H1 (cell line): Measurements from ENCODE around the gene UROS. TPM values are rescaled to one million over a fixed set of nuclear protein-coding genes. Genes with fewer than 3 reads are reported as not detected.

Experiments
- CTCF ChIA-PET: fragments of 300-600 bp; sonication (Branson Sonifier 250); formaldehyde crosslinking; loops from one replicate; lab custom pipeline; 2021; ENCODE audit not compliant: partially characterized antibody; lab: Charles Lee
- POLR2A ChIA-PET: fragments of 300-600 bp; sonication (Branson Sonifier 250); formaldehyde crosslinking; loops from one replicate; lab custom pipeline; 2021; ENCODE audit warnings: inconsistent platforms; ENCODE audit not compliant: partially characterized antibody; lab: Charles Lee
- DNase-seq, 2 experiments: peaks; one replicate each; pipeline versions ENCODE4 v3.0.0 to v3.0.0-alpha.2; 2010 to 2022; ENCODE audit warnings: low spot score in 2 of 2, low read depth in 1 of 2, mixed read lengths in 1 of 2
- FAIRE-seq: peaks from 2 replicates; lab custom pipeline; 2011; peaks lifted over from hg19 to GRCh38; lab: Jason Lieb, UNC
- H2AFZ ChIP-seq: 2 replicates; pipeline ENCODE4 v1.8.1; 2012; ENCODE audit warnings: low read length, inconsistent platforms
- H2AK5ac ChIP-seq: 2 replicates; pipeline ENCODE4 v1.6.1; 2013; ENCODE audit warnings: low read depth, low read length
- H2BK120ac ChIP-seq: replicated peaks from 2 replicates; pipeline ENCODE3; 2013; ENCODE audit warnings: low read depth, low read length, inconsistent platforms
- H2BK12ac ChIP-seq: 2 replicates; pipeline ENCODE4 v1.6.1; 2013; ENCODE audit warnings: low read depth, low read length
- H2BK15ac ChIP-seq: 2 replicates; pipeline ENCODE4 v1.6.1; 2013; ENCODE audit warnings: low read length
- H2BK20ac ChIP-seq: 2 replicates; pipeline ENCODE4 v1.6.1; 2013; ENCODE audit warnings: low read length
- H2BK5ac ChIP-seq: 2 replicates; pipeline ENCODE4 v1.6.1; 2013; ENCODE audit warnings: low read depth, low read length
- H3K14ac ChIP-seq: 2 replicates; pipeline ENCODE4 v1.6.1; 2013; ENCODE audit warnings: inconsistent platforms; ENCODE audit not compliant: insufficient read length
- H3K18ac ChIP-seq: 2 replicates; pipeline ENCODE4 v1.6.1; 2013; ENCODE audit warnings: low read length; ENCODE audit errors: extremely low read depth
- H3K23ac ChIP-seq: 2 replicates; pipeline ENCODE4 v1.6.1; 2013; ENCODE audit warnings: inconsistent platforms; ENCODE audit not compliant: insufficient read length
- H3K23me2 ChIP-seq: 2 replicates; pipeline ENCODE4 v1.6.1; 2013; ENCODE audit warnings: low read depth, low read length
- H3K27ac ChIP-seq: 2 replicates; pipeline ENCODE4 v1.6.1; 2011; ENCODE audit warnings: low read depth, low read length, inconsistent platforms
- H3K27me3 ChIP-seq, 4 experiments: replicated peaks in 1 of 4; 1 replicate in 1 of 4; 2 replicates in 3 of 4; pipeline versions ENCODE4 v1.6.1 to v1.8.1; 2011 to 2013; ENCODE audit warnings: low read length in 3 of 4, mild to moderate bottlenecking in 3 of 4, inconsistent platforms in 2 of 4, mixed read lengths in 2 of 4, moderate library complexity in 1 of 4; ENCODE audit not compliant: control insufficient read depth in 3 of 4, insufficient read depth in 3 of 4; ENCODE audit errors: extremely low read depth in 1 of 4
- H3K36me3 ChIP-seq, 4 experiments: 2 replicates each; pipeline versions ENCODE4 v1.6.1 to v1.8.1; 2011 to 2013; ENCODE audit warnings: mild to moderate bottlenecking in 4 of 4, low read length in 3 of 4, moderate library complexity in 2 of 4, control low read depth in 1 of 4, inconsistent platforms in 1 of 4; ENCODE audit not compliant: insufficient read depth in 4 of 4, control insufficient read depth in 2 of 4
- H3K4ac ChIP-seq: replicated peaks from 2 replicates; pipeline ENCODE3; 2013; ENCODE audit warnings: low read length, low read depth, mixed read lengths, inconsistent platforms; ENCODE audit not compliant: insufficient read length
- H3K4me1 ChIP-seq, 4 experiments: replicated peaks in 1 of 4; 1 replicate in 1 of 4; 2 replicates in 3 of 4; pipeline versions ENCODE4 v1.6.1 to v1.8.1; 2011 to 2013; ENCODE audit warnings: low read length in 3 of 4, inconsistent platforms in 2 of 4, mixed read lengths in 1 of 4; ENCODE audit not compliant: insufficient read depth in 4 of 4, control insufficient read depth in 3 of 4
- H3K4me2 ChIP-seq, 2 experiments: 2 replicates each; pipeline versions ENCODE4 v1.6.1 to v1.8.1; 2011 to 2013; ENCODE audit warnings: low read depth in 2 of 2, low read length in 2 of 2, control low read depth in 1 of 2, inconsistent platforms in 1 of 2, mild to moderate bottlenecking in 1 of 2; ENCODE audit not compliant: insufficient read depth in 1 of 2
- H3K4me3 ChIP-seq, 4 experiments: fragments of 200-600, 300-600 bp in 1 of 4; sonication (generic), shearing (Covaris generic), sonication (Bioruptor Twin) in 1 of 4; 2 replicates each; pipeline versions ENCODE4 v1.5.1 to v1.8.1; 2011 to 2016; ENCODE audit warnings: low read length in 4 of 4, low read depth in 3 of 4, control low read depth in 2 of 4, inconsistent platforms in 2 of 4, mild to moderate bottlenecking in 2 of 4, mixed read lengths in 1 of 4, moderate library complexity in 1 of 4; ENCODE audit not compliant: insufficient read depth in 2 of 4; ENCODE audit errors: extremely low read depth in 1 of 4
- H3K56ac ChIP-seq: replicated peaks from 2 replicates; pipeline ENCODE3; 2013; ENCODE audit warnings: low read depth, mild to moderate bottlenecking, mixed read lengths, low read length, inconsistent platforms; ENCODE audit not compliant: insufficient read length
- H3K79me1 ChIP-seq: 2 replicates; pipeline ENCODE4 v1.6.1; 2013; ENCODE audit warnings: low read depth, low read length, control low read depth
- H3K79me2 ChIP-seq, 2 experiments: 2 replicates each; pipeline versions ENCODE4 v1.6.1 to v1.8.1; 2012 to 2013; ENCODE audit warnings: low read length in 2 of 2, mild to moderate bottlenecking in 2 of 2, inconsistent platforms in 1 of 2; ENCODE audit not compliant: insufficient read depth in 2 of 2, control insufficient read depth in 1 of 2
- H3K9ac ChIP-seq, 4 experiments: replicated peaks in 1 of 4; 1 replicate in 1 of 4; 2 replicates in 3 of 4; pipeline versions ENCODE4 v1.6.1 to v1.8.1; 2011 to 2013; ENCODE audit warnings: low read depth in 3 of 4, low read length in 3 of 4, control low read depth in 2 of 4, mild to moderate bottlenecking in 2 of 4, moderate library complexity in 2 of 4, inconsistent platforms in 1 of 4; ENCODE audit errors: extremely low read depth in 1 of 4
- H3K9me3 ChIP-seq, 2 experiments: 2 replicates each; pipeline versions ENCODE4 v1.6.1 to v1.8.1; 2012 to 2013; ENCODE audit warnings: mild to moderate bottlenecking in 2 of 2, moderate library complexity in 2 of 2, control low read depth in 1 of 2, inconsistent platforms in 1 of 2, low read depth in 1 of 2, low read length in 1 of 2, mixed read lengths in 1 of 2; ENCODE audit not compliant: insufficient read depth in 2 of 2
- H4K20me1 ChIP-seq, 2 experiments: replicated peaks in 1 of 2; 2 replicates each; pipeline versions ENCODE3 to v1.8.1; 2011 to 2013; ENCODE audit warnings: inconsistent platforms in 2 of 2, low read length in 2 of 2, mild to moderate bottlenecking in 1 of 2; ENCODE audit not compliant: insufficient read depth in 2 of 2, control insufficient read depth in 1 of 2
- H4K5ac ChIP-seq: 2 replicates; pipeline ENCODE4 v1.6.1; 2013; ENCODE audit warnings: low read length, low read depth, mixed read lengths, inconsistent platforms; ENCODE audit not compliant: insufficient read length
- H4K8ac ChIP-seq: 2 replicates; pipeline ENCODE4 v1.8.0; 2013; ENCODE audit warnings: mild to moderate bottlenecking, moderate library complexity, low read length, inconsistent platforms; ENCODE audit not compliant: insufficient read depth; ENCODE audit errors: extremely low read depth
- H4K91ac ChIP-seq: replicated peaks from 2 replicates; pipeline ENCODE3; 2013; ENCODE audit warnings: low read length, mixed read lengths, inconsistent platforms; ENCODE audit not compliant: insufficient read length
- ASH2L ChIP-seq: fragments of 200-600, 300-600 bp; sonication (generic); IDR thresholded peaks from one replicate; pipeline ENCODE4 v1.7.1; 2017; ENCODE audit warnings: low read length
- BACH1 ChIP-seq: IDR thresholded peaks from 2 replicates; pipeline ENCODE4 v1.6.1; 2012; ENCODE audit warnings: low read length, improper control_type of control experiment
- CEBPB ChIP-seq: IDR thresholded peaks from 2 replicates; pipeline ENCODE4 v1.6.1; 2012; ENCODE audit warnings: low read depth, low read length
- CHD2 ChIP-seq: IDR thresholded peaks from 2 replicates; pipeline ENCODE4 v1.6.1; 2012; ENCODE audit warnings: low read length, improper control_type of control experiment
- E2F6 ChIP-seq: IDR thresholded peaks from 2 replicates; pipeline ENCODE4 v1.6.1; 2012; ENCODE audit warnings: inconsistent platforms
- JUN ChIP-seq: IDR thresholded peaks from 2 replicates; pipeline ENCODE4 v1.6.1; 2011; ENCODE audit warnings: low read depth, mild to moderate bottlenecking, improper control_type of control experiment, low read length
- JUND ChIP-seq: IDR thresholded peaks from 2 replicates; pipeline ENCODE4 v1.6.1; 2011; ENCODE audit warnings: mild to moderate bottlenecking, improper control_type of control experiment, low read length
- POLR2A ChIP-seq, 2 experiments: IDR thresholded peaks; 1 replicate in 1 of 2; 2 replicates in 1 of 2; pipeline ENCODE4 v1.6.1; 2011; ENCODE audit warnings: low read depth in 2 of 2, low read length in 2 of 2, mild to moderate bottlenecking in 2 of 2; ENCODE audit errors: control extremely low read depth in 1 of 2
- POU5F1 ChIP-seq: IDR thresholded peaks from 2 replicates; pipeline ENCODE4 v1.6.1; 2011; ENCODE audit warnings: low read depth, mild to moderate bottlenecking, low read length, moderate library complexity
- RAD21 ChIP-seq, 2 experiments: IDR thresholded peaks in 1 of 2; conservative IDR thresholded peaks in 1 of 2; 2 replicates each; pipeline ENCODE4 v1.6.1; 2011; ENCODE audit warnings: low read depth in 2 of 2, low read length in 2 of 2, improper control_type of control experiment in 1 of 2, inconsistent platforms in 1 of 2, mild to moderate bottlenecking in 1 of 2, moderate library complexity in 1 of 2
- RXRA ChIP-seq: IDR thresholded peaks from 2 replicates; pipeline ENCODE4 v1.6.1; 2011; ENCODE audit warnings: low read depth, mild to moderate bottlenecking, low read length, moderate library complexity; ENCODE audit not compliant: insufficient read depth
- SP2 ChIP-seq: IDR thresholded peaks from 2 replicates; pipeline ENCODE4 v1.6.1; 2012; ENCODE audit warnings: mild to moderate bottlenecking, low read length, inconsistent platforms
- SRF ChIP-seq: IDR thresholded peaks from 2 replicates; pipeline ENCODE4 v1.6.1; 2011; ENCODE audit warnings: mild to moderate bottlenecking, low read depth, low read length, moderate library complexity
- WGBS, 2 experiments: shearing (Covaris generic) in 1 of 2; methylation state at CpG; one replicate each; pipeline versions ENCODE4 v1.1.6 to v1.1.7; 2013 to 2015; ENCODE audit warnings: low lambda C conversion rate in 2 of 2, mixed read lengths in 2 of 2, inconsistent platforms in 1 of 2, low coverage in 1 of 2, missing lambda C conversion rate in 1 of 2; ENCODE audit not compliant: insufficient replicate concordance in 2 of 2, insufficient coverage in 1 of 2, insufficient read length in 1 of 2; ENCODE audit errors: extremely low coverage in 1 of 2, missing lambda C conversion rate in 1 of 2; 5-methylcytosine and 5-hydroxymethylcytosine counted together
- polyA plus RNA-seq, 7 experiments: library from polyadenylated mRNA; depleted of rRNA in 3 of 7; stranded (reverse) in 5 of 7; unstranded in 2 of 7; fragments of >200 nt in 5 of 7; fragments of 200-250 nt in 2 of 7; gene quantifications; 1 replicate in 5 of 7; 2 replicates in 1 of 7; 4 replicates in 1 of 7; pipeline versions ENCODE4 v1.2.1 to v1.2.3, GENCODE V29; 2011 to 2013; ENCODE audit warnings: missing spikeins in 2 of 7, mixed read lengths in 2 of 7
- total RNA-seq: library from RNA; stranded (reverse); fragmentation: NEBNext Ultra II Directional; extraction: Animal tissue kit (Norgen Biotek cat#: 25700); gene quantifications from 2 replicates; pipeline ENCODE4 v1.2.1, GENCODE V29; 2021

UROS gene
- total and polyA plus RNA-seq, 2 of the 8 experiments (the other 6 are each of a cell fraction or from before 2014, with no cell fraction given) = 45.6 to 58.0 TPM

GRCh38 chr10:125802131-125802530 lies 20.9 kb downstream of the UROS start:
- no peak for FAIRE-seq
- H3K79me2 ChIP-seq = no peaks in the 10 kb centered on the region
- CTCF ChIA-PET = no interaction called here

More at GRCh38 chr10:125802131-125802530, 20.9 kb downstream of the UROS start:
- Histone ChIP-seq H2AFZ (no peak overlapping the region), H3K23me2 (no peaks in the 10 kb centered on the region), H2BK5ac (no peak overlapping the region), H2BK15ac (no peak overlapping the region), H4K91ac (no peak overlapping the region), H2BK12ac (no peak overlapping the region), H3K36me3 (peaks cover 2 to 27% (median 14%) of the 10 kb centered on the region in 4 experiments; a peak in 7 of 8 replicates), H3K9ac (no peak overlapping the region), H3K4ac (no peak overlapping the region), H3K79me1 (no peaks in the 10 kb centered on the region), H3K18ac (no peak overlapping the region), H3K9me3 (no peaks in the 10 kb centered on the region), H3K14ac (no peak overlapping the region), H2BK120ac (no peak overlapping the region), H3K27me3 (no peaks in the 10 kb centered on the region), H3K56ac (no peak overlapping the region), H4K8ac (no peak overlapping the region), H3K4me1 (peaks cover 0 to 5% (median 0%) of the 10 kb centered on the region in 4 experiments; a peak in 1 of 7 replicates), H4K20me1 (peaks cover 2 to 3% of the 10 kb centered on the region in 2 experiments), H3K4me2 (no peak overlapping the region), H2AK5ac (no peak overlapping the region), H3K27ac (no peak overlapping the region), H3K23ac (no peak overlapping the region), H3K4me3 (no peak overlapping the region), H2BK20ac (no peak overlapping the region), H4K5ac (no peak overlapping the region)
- 82% methylated on average over 5 of the region's 5 CpGs; no CpG with 5 or more reads in 1 of the 2 experiments for WGBS, 2 experiments
- DNase-seq = no peak
- POLR2A ChIA-PET = interaction anchor here (1.5 kb wide), 1 partner anchor 8 kb away, joined by 4 read pairs; no protein-coding TSS in a partner anchor
- TF ChIP-seq POU5F1 (no peak), CEBPB (no peak), CHD2 (no peak), SP2 (no peak), E2F6 (no peak), BACH1 (no peak), POLR2A (IDR thresholded peaks at IDR 0.05; ENCODE audit: control extremely low read depth in 1 of 2, low read depth in 2 of 2, low read length in 2 of 2) (no peak), ASH2L (no peak), JUN (no peak), RXRA (no peak), JUND (no peak), RAD21 (IDR thresholded peaks at IDR 0.05 in 1 of 2, conservative IDR thresholded peaks at IDR 0.05 in 1 of 2; ENCODE audit: low read depth in 2 of 2, low read length in 2 of 2) (no peak), SRF (no peak)
